Mesenteric fat pad (tissue), 1 donor: ENCODE measurements around the gene GPRC5B. TPM values are rescaled to one million over a fixed set of nuclear protein-coding genes. Genes with fewer than 3 reads are reported as not detected.

Source experiments
- DNase-seq: peaks from one replicate; pipeline ENCODE4 v3.0.0-alpha.2; 2020; ENCODE audit warnings: low spot score
- total RNA-seq: library from RNA; stranded (reverse); fragmentation: NEBNext Ultra II Directional; extraction: Animal tissue kit (Norgen Biotek cat#: 25700); gene quantifications from one replicate; pipeline ENCODE4 v1.2.1, GENCODE V29; 2021
- donor health status: DM: yes; HTN: yes; CAD: no.

Gene GPRC5B
- total RNA-seq, 1 donor from 2014 or later: 33.1 TPM

DNA sequence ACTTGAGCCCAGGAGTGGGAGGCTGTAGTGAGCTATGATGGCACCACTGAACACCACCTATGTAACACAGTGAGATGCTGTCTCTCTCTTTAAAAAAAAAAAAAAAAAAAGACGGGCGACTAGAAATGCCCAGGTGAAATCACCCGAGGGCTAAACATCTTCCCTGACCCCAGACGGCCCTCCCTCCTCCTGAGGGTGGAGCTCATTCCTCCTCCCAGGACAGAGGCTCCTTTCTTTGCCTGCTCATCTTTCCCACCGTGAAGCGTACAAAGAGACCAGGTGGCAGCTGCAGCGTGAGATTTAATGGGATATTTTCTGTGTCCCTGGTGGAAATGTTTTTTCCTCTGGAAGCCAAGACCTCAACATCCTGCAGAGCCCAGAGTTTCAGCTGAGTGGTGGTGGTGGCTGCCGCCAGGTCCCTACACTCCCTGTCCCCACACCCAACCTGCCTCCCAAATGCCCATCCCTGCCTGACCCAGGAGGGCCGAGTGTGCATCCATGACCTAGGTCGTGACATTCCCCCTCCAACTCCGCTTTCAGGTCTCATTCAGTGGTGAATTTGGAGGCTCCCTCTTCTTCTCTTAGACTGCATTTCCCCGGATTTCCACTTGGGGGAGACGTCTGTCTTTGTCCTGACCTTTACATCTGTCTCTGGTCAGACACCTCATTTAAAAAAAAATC, 14.4 kb upstream of the GPRC5B start:
- DNase-seq: no peak

DNA sequence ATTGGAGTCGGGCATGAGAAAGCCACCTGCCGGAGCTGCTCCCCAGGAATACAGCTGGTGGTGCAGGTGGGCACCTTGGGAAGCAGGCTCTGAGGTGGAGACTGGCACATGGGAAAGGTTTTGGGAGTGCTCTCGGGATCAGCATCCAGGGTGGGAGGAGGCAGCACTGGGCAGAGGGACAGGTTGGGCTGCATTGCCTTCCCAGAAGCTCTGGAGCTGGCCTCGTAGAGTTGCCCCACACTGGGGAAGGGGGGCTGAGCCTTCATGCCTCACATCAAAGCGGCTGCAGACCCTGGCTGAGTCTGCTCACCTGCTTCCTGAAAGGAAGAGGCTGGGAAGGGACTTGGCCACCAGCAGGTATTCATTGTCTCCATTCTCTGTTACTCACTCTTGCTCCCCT, 13.5 kb upstream of the GPRC5B start:
- DNase-seq: no peak

DNA sequence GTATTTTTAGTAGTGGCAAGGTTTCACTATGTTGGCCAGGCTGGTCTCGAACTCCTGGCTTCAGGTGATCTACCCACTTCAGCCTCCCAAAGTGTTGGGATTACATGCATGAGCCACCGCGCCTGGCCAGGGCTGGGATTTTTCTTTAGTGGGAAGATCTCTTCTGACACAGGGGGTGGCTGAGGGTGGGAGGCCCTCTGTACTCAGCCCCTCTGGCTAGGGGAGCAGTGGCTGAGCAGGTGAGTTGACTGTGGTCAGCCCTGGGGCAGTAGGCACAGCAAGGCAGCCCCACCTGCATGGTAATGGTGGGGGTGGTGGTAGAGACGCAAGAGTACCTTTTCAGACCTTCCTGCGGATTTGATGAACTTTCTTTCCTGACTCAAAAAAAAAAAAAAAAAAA, 12.3 kb upstream of the GPRC5B start:
- DNase-seq: no peak

DNA sequence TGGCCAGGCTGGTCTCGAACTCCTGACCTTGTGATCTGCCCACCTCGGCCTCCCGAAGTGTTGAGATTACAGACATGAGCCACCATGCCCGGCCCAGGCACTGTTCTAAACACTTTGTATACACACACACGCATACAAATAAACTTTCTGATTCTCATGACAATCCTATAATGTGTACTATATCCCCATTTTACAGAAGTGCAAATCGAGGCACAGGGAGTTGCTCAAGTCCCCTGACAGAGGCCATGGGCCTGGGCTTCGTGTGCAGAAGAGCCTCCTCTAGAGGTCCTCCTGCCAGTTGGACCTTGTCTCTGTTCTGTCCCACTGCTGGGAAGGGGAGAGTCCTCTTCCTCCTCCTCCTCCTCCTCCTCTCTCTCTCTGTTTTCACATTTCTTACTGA, 9.9 kb upstream of the GPRC5B start:
- no peak for DNase-seq

DNA sequence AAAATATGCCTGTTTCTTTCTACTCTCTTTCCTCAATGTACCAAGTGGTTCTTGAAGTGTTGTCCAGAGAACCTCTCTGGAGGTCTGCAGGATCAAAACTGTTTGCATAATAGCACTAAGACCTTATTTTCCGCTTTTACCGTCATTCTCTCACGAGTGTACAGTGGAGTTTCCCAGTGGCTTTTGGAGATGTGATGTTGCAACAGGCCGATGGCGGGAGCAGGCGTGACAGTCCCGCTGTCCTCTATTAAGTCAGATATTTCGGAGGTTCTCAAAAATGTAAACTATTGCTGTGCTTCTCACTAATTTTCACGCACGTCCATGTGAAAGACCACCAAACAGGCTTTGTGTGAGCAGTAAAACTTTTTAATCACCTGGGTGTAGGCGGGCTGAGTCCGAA, 8.3 kb upstream of the GPRC5B start:
- no peak for DNase-seq

DNA sequence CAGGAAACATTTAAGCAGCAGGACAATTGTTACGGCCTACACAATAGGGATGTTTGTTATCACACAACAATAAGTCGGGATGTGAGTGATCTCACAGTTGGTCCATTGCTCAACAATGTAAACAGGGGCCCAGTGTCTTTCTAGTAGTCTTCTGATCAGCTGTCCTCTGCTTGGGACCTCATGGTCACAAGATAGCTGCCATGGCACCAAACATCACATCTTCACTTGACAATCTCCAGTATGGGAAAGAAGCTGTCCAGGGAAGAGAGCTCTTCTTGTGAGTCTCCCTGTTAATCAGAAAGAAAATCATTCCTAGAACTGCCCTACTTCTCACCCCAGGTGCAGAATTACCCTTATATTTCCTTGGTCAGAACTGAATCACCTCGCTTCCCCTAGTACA, 6.3 kb upstream of the GPRC5B start:
- no peak for DNase-seq

DNA sequence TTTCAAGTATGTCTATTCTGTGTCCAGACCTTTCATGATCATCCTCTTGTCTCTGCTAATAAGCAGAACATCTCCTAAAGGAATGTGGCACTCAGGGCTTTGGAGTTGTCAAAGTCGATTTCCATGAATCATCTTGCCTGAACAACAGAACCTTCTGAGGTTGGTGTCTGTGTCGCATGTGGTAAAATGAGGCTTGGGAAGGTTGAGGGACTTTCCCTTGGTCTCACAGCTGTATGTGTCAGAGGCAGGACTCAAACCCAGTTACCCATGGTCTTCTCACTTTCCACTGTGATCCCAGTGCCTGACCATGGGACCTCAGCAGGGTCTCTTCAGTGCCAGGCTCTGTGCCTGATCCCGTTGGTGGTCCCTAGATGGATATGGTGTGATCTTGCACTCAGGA, 4.2 kb upstream of the GPRC5B start:
- DNase-seq: no peak

DNA sequence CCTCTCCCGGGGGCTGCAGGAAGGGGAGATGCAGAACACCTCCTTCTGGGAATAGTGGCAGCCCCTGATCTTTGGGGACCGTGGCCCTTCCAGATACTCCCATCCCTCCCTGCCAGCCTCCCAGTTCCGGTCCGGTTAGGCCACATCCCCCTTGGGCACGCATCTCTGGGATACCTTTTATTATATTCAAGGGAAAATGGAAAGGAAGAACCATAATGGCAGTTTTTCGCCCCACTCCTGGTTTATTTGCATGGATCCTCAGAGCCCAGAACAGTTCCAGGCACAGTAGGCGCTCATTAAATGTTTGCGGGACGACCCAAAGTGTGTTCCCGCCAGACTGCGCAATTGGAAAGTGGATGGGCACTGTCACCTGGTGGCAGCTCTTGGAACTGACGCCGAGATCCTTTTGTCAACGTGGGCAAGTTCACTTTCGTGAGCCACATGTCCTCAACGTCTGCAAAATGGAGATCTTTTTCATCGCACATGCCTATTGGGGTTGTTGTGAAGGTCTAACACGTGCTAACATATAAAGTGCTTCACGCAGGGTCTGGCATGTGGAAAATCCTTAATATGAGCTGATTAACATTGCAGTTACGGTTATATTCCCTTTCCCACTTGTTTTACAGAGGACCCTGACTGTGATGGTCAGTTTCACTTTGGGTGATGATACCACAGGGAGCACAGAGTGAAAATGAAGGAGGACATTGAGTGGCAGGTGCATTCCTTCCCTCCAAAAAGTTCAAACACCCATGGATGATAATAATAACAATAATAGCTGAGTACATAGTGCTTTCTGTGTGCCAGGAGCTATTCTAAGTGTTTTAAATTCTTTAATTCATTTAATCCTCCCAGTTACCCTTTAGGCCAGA, 1.7 kb upstream of the GPRC5B start:
- DNase-seq: no peak

DNA sequence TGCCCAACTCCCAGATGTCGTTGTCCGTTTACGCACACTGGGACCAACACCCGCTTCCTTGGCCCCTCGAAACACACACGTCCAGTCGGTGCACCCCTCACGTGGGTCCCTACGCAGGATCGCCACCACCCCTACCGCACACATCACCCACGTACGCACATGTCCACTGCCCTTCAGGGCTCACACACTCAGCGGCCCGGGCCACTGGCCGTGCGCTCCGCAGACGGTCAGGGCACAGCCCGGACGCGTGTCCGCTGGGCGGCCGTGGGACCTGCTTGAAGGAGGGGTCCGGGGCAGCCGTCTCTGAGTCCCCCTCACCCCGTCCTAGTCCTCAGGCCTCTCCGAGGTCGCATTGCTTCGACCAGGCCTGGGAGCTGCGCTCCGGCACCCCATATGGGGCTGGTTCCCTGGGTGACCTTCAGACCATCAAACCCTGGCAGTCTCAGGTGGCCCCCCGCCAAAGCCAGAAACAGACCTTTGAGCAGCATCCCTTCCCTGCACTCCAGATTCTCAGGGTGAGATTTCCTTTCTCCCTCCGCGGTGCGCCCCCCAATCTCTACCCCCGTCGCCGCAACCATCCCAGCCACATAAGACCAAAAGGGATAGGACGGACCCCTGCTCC, 914 bp upstream of the GPRC5B start:
- DNase-seq: no peak

DNA sequence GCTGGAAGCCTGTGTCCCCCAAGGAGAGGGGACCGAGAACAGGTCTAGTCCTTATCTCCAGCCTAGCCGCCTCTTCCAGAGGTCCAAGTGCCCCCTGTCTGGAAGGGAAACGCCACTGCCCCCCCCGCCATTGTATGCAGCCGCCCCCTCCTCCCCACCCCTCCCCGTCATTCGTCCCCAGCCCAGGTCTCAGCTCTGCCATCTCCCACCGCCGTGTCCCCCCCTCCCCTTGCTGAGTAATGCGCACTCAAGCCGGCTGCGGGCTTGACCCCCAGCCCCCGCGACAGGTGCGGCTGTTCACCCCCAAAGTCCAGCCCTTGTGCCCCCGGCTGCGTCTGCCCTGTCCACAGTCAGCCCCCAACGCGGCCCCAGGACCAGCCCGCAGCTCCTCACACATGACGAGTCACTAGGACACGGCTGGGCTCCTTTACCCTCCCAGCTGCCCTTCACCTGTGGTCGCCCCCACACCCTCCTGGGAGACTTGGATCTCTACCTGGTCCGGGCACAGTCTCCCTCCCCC, 622 bp downstream of the GPRC5B start:
- DNase-seq: no peak

DNA sequence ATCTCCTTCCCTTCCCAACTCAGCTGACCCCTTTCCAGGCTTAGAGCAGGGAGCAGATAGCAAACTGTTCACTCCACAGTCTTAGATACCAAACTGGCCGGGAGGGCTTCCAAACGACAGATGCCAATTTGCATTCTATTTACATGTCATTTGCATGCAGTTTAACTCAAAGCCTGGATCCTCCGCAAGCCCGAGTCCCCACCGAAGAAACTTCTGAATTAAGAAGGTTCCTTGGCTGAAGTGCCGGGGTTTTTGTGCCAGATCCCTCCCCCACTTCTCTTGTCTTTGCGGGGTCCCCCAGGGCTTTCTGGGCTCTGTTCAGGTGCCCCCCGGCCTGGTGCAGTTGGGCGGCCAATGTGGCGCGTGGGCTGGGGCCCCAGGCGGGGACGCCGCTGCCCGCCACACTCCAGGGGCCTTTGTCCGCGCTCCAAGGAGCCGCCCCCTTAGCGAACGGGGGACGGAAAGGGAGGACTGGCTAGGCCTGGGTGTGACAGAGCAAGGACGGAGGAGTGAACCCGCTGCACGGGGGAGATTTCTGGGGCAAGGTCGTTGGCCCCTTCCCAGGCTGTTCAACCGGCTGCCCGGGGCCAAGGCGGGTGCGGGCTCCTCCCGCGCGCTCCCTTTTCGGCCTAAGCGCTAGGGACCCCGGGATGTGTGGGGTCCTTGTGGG, 1.2 kb downstream of the GPRC5B start:
- DNase-seq: no peak

DNA sequence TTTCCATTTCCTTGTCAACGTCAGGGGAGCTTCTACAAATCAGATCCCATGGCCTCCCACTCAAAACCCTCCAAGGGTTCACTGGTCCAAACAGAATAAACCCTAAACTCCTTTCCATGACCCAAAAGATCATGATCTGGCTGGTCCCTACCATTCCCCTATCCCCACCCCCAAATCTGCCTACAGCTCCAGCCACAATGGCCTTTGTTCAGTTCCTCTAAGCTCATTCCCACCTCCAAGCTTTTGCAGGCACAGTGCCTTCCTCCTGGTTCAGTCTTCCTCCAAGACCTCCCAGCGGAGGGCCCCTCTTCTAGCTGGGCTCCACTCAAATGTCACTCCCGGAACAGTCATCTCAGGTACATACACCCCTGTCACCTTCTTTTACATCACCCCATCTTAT, 2.0 kb downstream of the GPRC5B start:
- no peak for DNase-seq

DNA sequence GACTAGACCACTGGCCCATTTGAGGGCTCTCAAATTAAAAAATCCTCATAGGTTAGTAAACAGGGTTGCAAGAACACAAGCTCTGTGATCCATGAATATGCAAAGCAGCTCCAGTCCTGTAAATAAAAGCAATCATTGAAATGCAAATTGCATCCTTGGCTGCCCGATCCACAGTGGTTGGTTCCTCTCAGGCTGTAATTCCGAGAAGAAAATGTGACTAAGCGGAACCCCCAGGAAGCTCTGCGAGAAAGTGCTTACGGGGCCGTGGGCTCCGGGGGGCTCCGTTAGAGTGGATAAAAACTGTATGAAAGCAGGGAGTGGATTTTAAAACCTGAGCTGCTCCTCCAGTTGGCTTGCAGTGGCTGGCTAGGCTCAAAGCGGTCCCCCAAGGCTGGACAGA, 2.5 kb downstream of the GPRC5B start:
- no peak for DNase-seq

DNA sequence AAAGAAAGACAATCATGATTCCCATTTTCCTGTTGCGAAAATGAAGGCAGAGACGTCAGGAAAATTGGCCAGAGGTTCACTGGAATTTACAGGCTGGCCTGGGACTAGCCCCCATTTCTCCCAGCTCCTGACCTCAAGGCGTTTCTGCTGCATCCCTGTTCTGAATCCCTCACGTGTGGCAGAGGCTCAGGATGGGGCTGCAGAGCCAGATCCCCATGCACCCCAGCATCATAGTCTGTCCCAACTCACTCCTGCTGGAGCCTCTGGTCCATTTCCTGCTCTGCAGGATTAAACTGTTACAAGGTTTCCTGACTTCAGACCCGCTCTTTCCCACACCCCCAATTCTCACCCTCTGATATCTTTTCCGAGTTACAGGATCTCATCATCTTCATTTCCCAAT, 2.9 kb downstream of the GPRC5B start:
- no peak for DNase-seq

DNA sequence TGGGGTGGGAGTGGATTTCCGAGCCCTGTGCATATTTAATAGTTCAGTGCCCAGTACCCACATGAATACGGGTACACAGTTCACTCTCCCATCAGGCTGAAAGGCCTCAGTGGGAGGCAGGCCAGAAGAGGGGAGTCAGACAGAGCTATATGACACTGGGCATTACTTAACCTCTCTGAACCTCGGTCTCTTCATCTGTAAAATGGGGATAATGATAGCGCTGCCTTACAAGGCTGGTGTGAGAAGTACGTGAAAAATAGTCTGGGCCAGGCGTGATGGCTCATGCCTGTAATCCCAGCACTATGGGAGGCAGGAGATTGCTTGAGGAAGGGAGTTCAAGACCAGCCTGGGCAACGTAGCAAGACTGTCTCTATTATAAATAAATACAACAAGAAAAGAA, 3.6 kb downstream of the GPRC5B start:
- DNase-seq: no peak

DNA sequence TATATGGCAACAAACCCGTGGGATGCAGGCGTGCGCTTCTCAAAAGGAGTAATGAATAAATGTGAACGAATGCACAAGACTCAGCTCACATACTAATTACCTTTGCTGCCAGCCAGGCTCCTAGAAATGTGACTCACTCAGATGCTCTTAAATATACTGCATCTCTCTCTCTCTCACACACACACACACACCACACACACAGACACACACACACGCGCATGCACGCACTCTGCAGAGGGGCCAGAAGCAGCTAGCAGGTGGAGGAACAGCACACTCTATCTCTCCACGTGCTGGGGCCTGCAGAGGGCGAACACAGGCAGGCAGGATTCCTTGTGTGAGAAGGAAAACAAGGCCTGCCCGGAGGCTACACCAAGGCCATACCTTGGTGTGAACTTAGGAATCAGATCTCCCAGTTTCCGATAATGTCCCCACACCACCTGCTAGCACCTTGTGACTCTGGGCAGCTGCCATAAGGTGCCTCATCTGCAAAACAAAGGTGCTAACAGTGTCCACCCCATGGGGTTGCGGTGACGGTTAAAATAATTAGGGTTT, 5.3 kb downstream of the GPRC5B start:
- no peak for DNase-seq

DNA sequence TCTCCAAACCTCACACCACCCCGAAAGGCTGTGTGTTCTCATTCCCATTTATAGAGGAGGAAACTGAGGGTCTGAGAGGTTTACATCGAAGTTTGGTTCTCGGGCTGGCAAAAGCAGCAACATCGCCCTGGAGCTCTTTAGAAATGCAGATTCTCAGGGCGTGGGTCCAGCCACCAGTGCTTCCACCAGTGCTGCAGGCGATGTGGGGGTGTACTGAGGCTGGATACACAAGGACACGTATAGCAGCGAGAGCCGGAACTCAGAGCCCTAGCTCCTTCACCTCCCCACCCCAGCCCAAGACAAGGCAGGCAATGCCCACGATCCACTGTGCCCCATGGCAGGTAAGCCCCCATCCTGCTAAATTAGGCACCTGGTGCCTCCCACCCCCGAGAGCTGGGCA, 5.9 kb downstream of the GPRC5B start:
- no peak for DNase-seq

DNA sequence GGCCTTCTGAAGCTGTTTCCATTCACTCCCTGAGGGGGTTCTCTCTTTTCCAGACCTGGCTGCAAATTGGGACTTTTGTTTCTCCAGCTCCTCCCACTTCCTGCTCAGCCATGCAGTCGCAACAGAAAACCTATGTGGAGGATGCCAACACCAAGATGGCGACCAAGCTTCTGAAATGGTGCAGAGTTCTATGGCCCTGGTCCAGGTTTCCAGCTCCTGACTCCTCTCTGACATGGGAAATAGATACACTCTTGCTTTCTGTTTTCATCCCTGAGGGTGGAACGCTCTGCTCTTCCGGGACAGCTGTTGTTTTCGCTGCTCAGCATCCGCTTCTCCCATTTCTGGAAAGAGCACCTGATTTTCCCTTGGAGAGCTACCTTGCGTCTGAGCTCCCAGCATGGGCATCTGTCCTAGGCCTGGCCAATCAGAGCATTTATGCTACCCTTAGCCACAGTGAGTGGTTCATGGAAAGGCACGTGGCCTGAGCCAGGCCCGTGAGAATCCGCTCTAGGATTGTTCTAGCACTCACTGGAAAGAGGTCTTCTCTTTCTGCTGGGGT, 8.1 kb downstream of the GPRC5B start:
- no peak for DNase-seq

DNA sequence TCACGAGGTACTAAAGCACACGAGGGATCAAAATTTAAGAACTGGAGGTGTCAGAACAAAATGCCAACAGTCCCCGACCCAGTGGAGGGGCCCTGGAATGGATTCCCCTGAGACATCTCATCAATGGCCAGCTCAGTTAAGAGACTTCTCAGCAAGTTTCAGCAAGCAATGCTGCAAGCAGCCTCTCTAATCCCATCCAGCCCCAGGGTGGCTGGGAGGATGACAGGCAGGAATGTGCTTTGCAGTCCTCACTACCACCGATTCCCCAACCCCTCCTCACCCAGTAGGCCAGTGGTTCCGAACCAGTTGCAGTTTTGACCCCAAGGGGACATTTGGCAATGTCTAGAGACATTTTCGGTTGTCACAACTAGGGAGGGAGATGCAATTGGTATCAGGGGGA, 8.7 kb downstream of the GPRC5B start:
- no peak for DNase-seq

DNA sequence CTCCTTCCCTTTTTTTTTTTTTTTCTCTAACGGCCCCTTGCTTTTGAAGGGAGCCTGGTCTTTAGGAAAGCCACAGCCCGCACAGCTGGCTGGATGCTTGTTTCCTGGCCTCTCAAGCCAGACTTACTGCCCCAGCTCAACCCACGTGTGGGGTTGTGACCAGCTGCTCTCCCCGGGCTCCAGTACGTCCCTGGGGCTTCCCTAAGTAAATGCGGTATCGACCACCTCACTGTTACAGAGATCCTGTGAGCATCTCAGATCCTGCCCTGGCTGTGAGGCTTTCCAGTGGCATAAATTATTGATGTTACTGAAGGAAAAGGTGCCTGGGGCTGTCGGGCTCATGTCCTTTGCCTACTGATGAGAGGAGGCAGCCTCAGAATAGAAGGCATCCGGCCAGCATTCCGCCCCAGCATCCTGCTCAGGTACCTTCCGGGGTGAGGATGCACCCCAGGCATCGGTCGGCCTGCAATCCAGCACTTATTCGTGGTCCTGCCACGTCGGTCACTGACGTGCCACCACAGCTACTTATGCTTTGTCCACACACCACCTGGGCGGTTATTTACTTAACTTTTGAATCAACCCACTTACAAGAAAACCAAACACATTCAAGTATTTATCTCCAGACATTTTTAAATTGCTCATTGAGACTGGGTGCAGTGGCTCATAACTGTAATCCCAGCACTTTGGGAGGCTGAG, 9.6 kb downstream of the GPRC5B start:
- no peak for DNase-seq
